Gastrocnemius medialis (tissue), 4 donors: Measurements from ENCODE around the gene TANK.

Experiments used
- POLR2A ChIP-seq, 2 donors: fragments of 450-650 bp; IDR thresholded peaks; one replicate each; pipeline ENCODE4 v1.6.1; 2017; ENCODE audit warnings: antibody characterized with exemption in 2 of 2, mild to moderate bottlenecking in 2 of 2, moderate library complexity in 2 of 2
- TF ChIP-seq, protein P1 (sequence below), 5 experiments: fragments of 450-650 bp in 3 of 5; fragments of 200-600 bp in 2 of 5; sonication (generic) in 2 of 5; IDR thresholded peaks in 4 of 5; conservative IDR thresholded peaks in 1 of 5; 1 replicate in 4 of 5; 2 replicates in 1 of 5; pipeline ENCODE4 v1.5.1; 2016 to 2019; ENCODE audit warnings: antibody characterized with exemption in 5 of 5, mild to moderate bottlenecking in 3 of 5, moderate library complexity in 3 of 5

DNA sequence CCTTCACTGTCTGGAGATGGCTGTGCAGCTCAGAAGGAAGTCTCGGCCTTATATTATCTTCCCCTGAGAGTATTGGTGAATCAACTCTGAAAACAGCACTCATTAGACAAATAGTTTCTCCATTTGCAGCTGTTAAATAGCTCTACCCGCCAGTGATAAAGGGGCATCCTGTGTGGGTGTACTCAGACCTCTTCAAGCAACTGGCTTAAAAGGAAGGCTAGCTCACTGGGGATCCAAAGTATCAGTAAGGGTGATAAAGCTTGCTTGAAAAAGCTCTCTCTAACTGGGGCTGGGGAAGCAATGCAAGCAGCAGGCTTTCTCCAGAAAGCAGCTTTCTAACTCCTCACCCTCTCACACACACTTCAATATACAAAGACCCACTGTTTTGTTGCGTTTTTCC lies 83.1 kb downstream of the TANK start:
- TF ChIP-seq, protein P1, sequence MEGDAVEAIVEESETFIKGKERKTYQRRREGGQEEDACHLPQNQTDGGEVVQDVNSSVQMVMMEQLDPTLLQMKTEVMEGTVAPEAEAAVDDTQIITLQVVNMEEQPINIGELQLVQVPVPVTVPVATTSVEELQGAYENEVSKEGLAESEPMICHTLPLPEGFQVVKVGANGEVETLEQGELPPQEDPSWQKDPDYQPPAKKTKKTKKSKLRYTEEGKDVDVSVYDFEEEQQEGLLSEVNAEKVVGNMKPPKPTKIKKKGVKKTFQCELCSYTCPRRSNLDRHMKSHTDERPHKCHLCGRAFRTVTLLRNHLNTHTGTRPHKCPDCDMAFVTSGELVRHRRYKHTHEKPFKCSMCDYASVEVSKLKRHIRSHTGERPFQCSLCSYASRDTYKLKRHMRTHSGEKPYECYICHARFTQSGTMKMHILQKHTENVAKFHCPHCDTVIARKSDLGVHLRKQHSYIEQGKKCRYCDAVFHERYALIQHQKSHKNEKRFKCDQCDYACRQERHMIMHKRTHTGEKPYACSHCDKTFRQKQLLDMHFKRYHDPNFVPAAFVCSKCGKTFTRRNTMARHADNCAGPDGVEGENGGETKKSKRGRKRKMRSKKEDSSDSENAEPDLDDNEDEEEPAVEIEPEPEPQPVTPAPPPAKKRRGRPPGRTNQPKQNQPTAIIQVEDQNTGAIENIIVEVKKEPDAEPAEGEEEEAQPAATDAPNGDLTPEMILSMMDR (IDR thresholded peaks at IDR 0.05 in 4 of 5, conservative IDR thresholded peaks at IDR 0.05 in 1 of 5) = no peak
- TF ChIP-seq POLR2A (IDR thresholded peaks at IDR 0.05) = no peak
